ENCODE measurements around the gene OSBPL1A. TPM values are rescaled to one million over a fixed set of nuclear protein-coding genes. Genes with fewer than 3 reads are reported as not detected.

Gene OSBPL1A
- total RNA-seq, 1 experiment from 2014 or later, result 21.5 TPM

DNA sequence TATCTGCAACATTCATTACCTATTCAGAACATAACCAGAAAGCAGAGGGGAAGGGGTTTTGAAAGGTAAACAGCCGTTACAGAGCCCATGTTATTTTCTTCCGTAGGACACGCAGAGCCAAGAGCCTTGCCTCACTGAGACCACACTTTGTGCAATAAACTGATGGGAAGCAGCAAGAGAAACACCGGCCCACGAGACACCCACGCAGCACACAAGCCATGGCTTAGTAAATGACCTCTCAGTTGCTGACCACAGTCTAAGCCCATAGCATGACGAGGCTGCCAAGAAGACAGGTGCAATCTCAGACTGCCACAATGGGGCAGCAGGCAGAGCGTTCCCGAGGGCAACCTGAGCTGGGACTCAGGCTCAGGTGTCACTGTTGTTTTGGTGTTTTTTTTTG lies 199.2 kb downstream of the OSBPL1A start:
- DNase-seq (ENCODE audit: unreplicated experiment), result no peak
- Mint-ChIP-seq H3K27ac (ENCODE audit: low read depth, unreplicated experiment) (no peak overlapping the region), H3K4me1 (ENCODE audit: insufficient read depth, unreplicated experiment) (no peaks in the 10 kb centered on the region), H3K36me3 (ENCODE audit: insufficient read depth, unreplicated experiment) (peaks cover 7% of the 10 kb centered on the region), H3K4me3 (ENCODE audit: unreplicated experiment) (no peak overlapping the region), H3K27me3 (ENCODE audit: insufficient read depth, unreplicated experiment) (no peaks in the 10 kb centered on the region), H3K9me3 (ENCODE audit: unreplicated experiment) (no peaks in the 10 kb centered on the region)
- CTCF ChIA-PET, result no interaction called here
- POLR2A ChIA-PET, result interaction anchor here (1.2 kb wide), 1 partner anchor 75 kb away, joined by 3 read pairs; no protein-coding TSS in a partner anchor
- BruUV-seq (replicated peaks), result no TSS peak
- TF ChIP-seq, protein P1, sequence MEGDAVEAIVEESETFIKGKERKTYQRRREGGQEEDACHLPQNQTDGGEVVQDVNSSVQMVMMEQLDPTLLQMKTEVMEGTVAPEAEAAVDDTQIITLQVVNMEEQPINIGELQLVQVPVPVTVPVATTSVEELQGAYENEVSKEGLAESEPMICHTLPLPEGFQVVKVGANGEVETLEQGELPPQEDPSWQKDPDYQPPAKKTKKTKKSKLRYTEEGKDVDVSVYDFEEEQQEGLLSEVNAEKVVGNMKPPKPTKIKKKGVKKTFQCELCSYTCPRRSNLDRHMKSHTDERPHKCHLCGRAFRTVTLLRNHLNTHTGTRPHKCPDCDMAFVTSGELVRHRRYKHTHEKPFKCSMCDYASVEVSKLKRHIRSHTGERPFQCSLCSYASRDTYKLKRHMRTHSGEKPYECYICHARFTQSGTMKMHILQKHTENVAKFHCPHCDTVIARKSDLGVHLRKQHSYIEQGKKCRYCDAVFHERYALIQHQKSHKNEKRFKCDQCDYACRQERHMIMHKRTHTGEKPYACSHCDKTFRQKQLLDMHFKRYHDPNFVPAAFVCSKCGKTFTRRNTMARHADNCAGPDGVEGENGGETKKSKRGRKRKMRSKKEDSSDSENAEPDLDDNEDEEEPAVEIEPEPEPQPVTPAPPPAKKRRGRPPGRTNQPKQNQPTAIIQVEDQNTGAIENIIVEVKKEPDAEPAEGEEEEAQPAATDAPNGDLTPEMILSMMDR (IDR thresholded peaks at IDR 0.05; ENCODE audit: unreplicated experiment), result no peak
- intact Hi-C loops (cut with micrococcal nuclease), result no loop called here

DNA sequence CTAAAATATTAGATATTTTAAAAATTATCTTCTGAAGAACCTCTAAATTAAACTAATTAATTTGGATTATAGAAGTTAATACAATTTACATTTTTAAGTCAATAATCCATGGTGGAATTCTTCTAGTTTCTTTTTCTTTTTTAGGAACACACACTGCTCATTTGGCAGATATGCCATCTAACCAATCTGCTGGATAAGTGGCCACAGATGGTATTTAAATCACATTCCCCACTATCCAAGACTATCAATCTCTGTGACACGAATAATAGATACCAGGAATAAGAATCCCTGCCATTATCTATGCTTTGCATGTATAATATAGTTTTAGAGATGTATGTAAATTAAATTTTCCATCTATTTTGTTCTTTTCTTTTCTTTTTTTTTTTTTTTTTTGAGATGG lies 200.2 kb downstream of the OSBPL1A start:
- POLR2A ChIA-PET, result no interaction called here
- no peak for DNase-seq (ENCODE audit: unreplicated experiment)
- H3K36me3 Mint-ChIP-seq (ENCODE audit: insufficient read depth, unreplicated experiment), result peaks cover 11% of the 10 kb centered on the region
- intact Hi-C loops (cut with micrococcal nuclease), result no loop called here
- no peak overlapping the region for H3K27ac Mint-ChIP-seq (ENCODE audit: low read depth, unreplicated experiment)
- CTCF ChIA-PET, result interaction anchor here (0.6 kb wide), 1 partner anchor 88 kb away, joined by 3 read pairs; no protein-coding TSS in a partner anchor
- TF ChIP-seq, protein P1 (IDR thresholded peaks at IDR 0.05; ENCODE audit: unreplicated experiment), result no peak
- no peaks in the 10 kb centered on the region for H3K4me1 Mint-ChIP-seq (ENCODE audit: insufficient read depth, unreplicated experiment)
- H3K27me3 Mint-ChIP-seq (ENCODE audit: insufficient read depth, unreplicated experiment), result no peaks in the 10 kb centered on the region
- no peaks in the 10 kb centered on the region for H3K9me3 Mint-ChIP-seq (ENCODE audit: unreplicated experiment)
- no peak overlapping the region for H3K4me3 Mint-ChIP-seq (ENCODE audit: unreplicated experiment)
- no TSS peak for BruUV-seq (replicated peaks)

DNA sequence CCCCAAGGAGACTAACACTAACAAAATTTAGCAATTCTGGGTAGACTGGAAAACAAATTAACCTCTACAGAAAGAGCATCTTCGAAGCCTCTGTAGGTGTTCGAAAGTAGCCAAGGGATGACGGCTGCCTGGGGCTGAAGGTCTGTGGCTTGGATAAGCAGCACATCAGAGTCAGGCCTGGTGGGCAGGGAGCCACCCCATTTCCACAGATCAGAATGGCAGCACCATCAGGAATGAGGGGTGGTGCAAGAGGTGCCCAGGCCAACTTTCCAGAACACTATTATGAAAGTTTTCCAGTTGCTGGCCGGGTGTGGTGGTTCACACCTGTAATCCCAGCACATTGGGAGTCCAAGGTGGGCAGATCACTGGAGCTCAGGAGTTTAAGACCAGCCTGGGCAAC lies 200.9 kb downstream of the OSBPL1A start:
- POLR2A ChIA-PET, result no interaction called here
- TF ChIP-seq, protein P1 (IDR thresholded peaks at IDR 0.05; ENCODE audit: unreplicated experiment), result no peak

DNA sequence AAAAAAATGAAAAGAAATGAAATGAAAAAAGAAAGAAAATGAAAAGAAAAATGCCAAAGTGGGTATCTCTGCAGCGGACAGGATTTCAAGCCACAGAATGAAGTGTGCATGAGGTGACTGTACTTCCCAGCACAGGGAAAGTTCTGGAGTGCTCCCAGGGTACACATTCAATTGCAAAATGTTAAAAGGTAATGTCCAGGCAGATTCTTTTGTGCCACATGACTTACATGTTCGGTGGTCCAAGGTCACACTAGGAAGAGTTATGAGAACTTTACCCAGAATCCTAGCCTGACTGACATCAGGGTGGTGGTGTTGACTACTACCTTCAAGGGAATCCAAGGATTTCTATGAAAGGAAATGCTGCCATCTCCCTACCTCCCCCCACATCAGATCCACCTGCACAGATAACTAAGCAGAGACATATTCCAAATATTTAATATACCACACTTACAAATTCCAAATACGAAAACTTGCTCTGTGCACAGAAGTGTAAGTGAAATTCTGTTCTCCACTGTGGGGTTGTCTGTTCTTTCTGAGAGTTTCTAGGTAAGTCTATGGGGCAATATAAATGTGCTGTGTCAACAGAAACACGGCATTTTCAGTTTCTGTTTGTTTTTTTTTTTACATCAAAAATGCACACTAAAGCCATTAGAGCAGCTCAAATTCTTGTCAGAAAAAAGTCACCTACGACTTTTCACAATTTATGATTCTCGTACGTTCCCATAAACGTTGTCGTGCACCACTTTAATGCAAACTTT lies 202.1 kb downstream of the OSBPL1A start:
- H3K9me3 Mint-ChIP-seq (ENCODE audit: unreplicated experiment), result no peaks in the 10 kb centered on the region
- H3K36me3 Mint-ChIP-seq (ENCODE audit: insufficient read depth, unreplicated experiment), result peaks cover 11% of the 10 kb centered on the region
- TF ChIP-seq, protein P1 (IDR thresholded peaks at IDR 0.05; ENCODE audit: unreplicated experiment), result no peak
- H3K4me3 Mint-ChIP-seq (ENCODE audit: unreplicated experiment), result no peak overlapping the region
- peak overlapping the region; percentile 35 for H3K27ac Mint-ChIP-seq (ENCODE audit: low read depth, unreplicated experiment)
- H3K4me1 Mint-ChIP-seq (ENCODE audit: insufficient read depth, unreplicated experiment), result peaks cover 4% of the 10 kb centered on the region
- BruUV-seq (replicated peaks), result no TSS peak
- ChIA-PET CTCF (interaction anchor here (0.7 kb wide), 1 partner anchor 270 kb away, joined by 5 read pairs; no protein-coding TSS in a partner anchor), POLR2A (no interaction called here)
- DNase-seq (ENCODE audit: unreplicated experiment), result no peak
- intact Hi-C loops (cut with micrococcal nuclease), result no loop called here
- H3K27me3 Mint-ChIP-seq (ENCODE audit: insufficient read depth, unreplicated experiment), result no peaks in the 10 kb centered on the region

More for the DNA sequence above, 200.9 kb downstream of the OSBPL1A start:
- CTCF ChIA-PET, result interaction anchor here (0.8 kb wide), 1 partner anchor 21 kb away, joined by 4 read pairs; no protein-coding TSS in a partner anchor
- Mint-ChIP-seq H3K36me3 (ENCODE audit: insufficient read depth, unreplicated experiment) (peaks cover 11% of the 10 kb centered on the region), H3K4me1 (ENCODE audit: insufficient read depth, unreplicated experiment) (no peaks in the 10 kb centered on the region), H3K4me3 (ENCODE audit: unreplicated experiment) (no peak overlapping the region), H3K27ac (ENCODE audit: low read depth, unreplicated experiment) (no peak overlapping the region), H3K9me3 (ENCODE audit: unreplicated experiment) (no peaks in the 10 kb centered on the region), H3K27me3 (ENCODE audit: insufficient read depth, unreplicated experiment) (no peaks in the 10 kb centered on the region)
- BruUV-seq (replicated peaks), result no TSS peak
- no peak for DNase-seq (ENCODE audit: unreplicated experiment)
- intact Hi-C loops (cut with micrococcal nuclease), result no loop called here

All from MCF 10A (cell line).